Activated naive CD8-positive, alpha-beta T cell treated with anti-CD3 and anti-CD28 coated beads, Interleukin-2, amount 50 U/mL, for 16 hours (primary cell): ENCODE measurements around the gene RAB24.

Experiments
- DNase-seq: peaks from one replicate; pipeline ENCODE4 v3.0.0-alpha.2; 2020; ENCODE audit warnings: low read depth, low spot score

RAB24 gene

DNA sequence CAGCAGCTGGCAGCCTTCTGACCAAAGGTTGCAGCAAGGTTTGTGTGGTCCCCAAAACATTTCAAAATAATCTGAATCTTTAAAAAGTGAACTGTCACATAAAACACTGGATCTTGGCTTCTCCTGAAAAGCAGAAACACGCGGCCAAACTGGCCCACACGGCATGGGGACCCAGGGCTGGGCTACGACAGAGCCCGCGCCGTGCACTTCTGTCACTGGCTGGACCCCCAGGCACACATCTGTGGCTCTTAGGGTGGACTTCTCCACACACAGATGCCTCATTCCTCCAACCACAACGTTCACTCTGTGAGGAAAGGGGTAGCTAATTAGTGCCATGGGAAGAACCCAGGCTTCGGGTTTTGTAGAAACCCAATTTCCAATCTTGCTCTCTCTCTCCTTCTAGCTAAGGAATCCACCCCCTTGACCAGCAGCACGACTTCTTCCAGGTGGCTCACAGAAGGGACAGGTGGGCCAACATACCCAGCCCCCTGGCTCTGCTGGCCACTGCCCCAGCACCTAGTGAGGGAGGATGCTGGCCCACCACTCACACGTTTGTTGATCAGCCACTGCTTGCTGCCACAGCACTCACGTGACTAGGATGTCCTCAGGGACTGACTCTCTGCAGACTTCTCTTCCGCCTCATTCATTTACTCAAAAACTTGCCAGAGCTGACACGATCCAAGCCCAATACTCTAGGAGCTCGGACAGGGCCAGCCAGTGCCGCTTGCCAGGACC, 30.1 kb upstream of the RAB24 start:
- no peak for DNase-seq

DNA sequence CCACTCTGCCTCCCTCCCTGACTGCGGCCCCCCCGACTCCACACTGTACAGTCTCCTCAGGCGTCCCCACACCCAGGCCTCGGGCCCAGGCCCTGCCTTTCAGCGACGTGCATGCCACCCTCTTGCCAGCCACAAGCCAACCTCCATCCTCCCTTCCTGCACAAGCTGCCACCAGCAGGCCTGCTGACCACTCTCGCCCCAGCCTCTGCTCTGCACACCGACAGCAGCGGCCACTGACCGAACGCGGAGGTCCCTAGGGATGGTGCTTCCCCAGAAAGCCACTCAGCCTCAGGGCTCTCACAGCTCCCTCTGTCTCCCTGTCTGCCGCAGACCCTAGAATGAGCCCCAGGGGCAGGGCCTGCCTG, 29.4 kb upstream of the RAB24 start:
- no peak for DNase-seq

DNA sequence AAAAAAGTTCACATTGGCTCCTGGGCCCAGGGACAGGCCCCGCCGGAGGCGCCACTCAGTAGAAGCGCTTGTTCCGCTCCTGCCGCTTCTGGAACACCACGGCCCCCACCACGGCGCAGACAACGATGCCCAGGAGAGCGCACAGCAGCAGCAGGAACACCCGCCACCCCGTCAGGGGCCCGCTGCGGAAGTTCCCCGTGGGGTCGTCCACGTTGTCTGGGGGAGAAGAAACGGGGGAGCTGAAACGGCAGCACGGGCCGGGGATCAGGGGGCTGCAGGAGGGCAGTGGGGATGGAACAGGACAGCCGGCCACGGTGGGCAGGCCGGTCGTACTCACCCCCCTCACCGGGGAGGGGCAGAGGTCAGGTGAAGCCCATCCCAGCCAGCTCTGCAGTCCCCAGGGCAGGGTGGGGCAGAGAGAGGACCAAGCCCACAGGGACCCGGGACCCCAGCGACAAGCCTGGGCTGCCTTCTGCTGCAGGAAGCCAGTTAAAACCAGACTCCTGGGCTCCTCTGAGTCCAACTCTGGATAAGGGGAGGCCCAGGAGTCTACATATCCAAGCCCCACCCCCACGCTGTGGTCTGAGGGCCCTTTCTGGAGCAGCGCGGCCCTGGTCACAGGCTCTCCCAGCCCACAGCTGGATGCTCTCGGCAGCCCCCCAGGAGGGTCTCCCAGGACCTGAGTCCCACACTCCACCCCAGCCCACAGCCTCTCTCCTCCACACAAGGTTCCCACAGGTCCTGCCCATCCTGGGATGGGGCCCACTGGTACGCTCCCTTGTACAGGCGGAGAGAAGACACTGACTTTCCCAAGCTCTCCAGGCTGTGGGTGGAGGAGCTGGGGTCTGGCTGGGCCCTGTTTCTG, 28.7 kb upstream of the RAB24 start:
- no peak for DNase-seq

DNA sequence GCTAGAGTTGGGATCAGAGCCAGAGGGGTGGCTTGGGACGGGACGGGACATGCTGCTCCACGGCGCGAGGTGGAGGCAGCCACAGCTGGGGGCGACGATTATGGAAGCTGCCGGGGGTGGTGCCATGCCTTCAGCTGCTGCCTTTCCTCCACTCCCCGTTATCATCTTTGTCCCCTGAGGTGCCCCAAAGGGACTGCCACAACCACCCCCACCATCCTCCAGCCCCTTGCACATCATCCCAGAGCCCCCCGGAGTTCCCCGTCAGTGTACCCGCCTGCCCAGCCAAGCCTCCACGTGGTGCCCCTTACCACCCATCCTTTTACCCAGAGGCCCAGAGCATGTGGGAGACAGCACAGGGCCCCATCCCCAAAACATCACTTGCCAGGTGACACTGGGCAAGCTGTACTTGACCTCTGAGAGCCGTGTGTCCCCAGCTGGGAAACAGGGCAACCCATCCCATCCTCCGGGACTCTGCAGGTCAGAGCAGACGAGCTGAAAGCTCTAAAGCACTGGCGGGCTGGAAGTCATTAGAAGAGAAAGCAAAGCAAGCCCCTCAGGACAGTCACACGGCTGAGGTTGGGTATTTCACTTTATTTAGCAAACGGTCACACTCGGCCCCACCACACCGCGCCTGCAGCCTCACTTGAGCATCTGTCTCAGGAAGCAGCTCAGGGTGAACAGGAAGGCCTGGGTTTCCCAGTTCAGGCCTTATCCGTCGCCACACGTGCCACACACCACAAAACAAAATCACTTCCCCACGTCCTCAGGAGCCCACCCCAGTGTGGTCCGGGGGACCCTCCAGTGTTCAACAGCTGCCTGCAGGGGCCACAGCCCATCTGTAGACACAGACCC, 27.7 kb upstream of the RAB24 start:
- no peak for DNase-seq

DNA sequence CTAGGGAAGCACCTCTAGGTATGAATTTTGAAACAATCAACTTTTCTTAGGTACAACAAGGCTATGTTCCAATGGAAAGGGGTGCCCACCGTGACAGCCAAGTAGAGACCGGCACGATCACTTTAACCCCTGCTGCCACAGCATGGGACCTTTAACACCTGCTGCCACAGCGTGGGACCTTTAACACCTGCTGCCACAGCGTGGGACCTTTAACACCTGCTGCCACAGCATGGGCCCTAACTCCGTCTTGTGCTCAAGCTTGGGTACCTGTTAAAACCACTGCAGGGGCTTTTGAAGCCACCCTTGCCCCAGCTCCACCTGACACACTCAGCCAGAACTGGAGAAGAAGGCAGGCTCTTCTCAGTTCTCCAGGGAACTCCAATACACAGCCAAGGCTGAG, 26.4 kb upstream of the RAB24 start:
- DNase-seq = no peak

DNA sequence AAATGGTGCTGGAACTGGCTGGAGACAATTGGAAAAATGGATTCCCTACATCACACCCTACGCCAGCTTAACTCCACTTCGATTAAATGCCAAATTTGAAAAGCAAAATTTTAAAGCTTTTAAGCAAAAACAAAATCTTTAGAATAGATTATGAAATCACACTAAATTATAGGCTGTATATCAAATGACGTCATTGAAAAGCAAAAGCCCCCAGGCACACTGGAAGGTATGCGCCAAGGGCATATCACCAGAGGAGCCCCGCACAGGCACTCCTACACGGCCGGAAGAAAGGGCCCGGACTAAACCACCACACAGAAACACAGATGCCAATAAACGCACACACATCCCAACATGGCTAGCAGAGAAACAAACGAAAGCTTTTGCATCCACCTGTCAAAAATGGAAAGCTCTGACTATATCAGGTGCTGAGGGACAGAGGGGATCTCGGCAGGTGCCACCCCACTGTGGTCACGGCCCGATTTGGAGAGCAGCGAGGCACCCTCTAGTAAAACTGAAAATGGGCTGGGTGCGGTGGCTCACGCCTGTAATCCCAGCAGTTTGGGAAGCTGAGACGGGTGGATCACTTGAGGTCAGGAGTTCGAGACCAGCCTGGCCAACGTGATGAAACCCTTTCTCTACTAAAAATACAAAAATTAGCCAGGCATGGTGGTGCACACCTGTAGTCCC, 25.2 kb upstream of the RAB24 start:
- DNase-seq = no peak

DNA sequence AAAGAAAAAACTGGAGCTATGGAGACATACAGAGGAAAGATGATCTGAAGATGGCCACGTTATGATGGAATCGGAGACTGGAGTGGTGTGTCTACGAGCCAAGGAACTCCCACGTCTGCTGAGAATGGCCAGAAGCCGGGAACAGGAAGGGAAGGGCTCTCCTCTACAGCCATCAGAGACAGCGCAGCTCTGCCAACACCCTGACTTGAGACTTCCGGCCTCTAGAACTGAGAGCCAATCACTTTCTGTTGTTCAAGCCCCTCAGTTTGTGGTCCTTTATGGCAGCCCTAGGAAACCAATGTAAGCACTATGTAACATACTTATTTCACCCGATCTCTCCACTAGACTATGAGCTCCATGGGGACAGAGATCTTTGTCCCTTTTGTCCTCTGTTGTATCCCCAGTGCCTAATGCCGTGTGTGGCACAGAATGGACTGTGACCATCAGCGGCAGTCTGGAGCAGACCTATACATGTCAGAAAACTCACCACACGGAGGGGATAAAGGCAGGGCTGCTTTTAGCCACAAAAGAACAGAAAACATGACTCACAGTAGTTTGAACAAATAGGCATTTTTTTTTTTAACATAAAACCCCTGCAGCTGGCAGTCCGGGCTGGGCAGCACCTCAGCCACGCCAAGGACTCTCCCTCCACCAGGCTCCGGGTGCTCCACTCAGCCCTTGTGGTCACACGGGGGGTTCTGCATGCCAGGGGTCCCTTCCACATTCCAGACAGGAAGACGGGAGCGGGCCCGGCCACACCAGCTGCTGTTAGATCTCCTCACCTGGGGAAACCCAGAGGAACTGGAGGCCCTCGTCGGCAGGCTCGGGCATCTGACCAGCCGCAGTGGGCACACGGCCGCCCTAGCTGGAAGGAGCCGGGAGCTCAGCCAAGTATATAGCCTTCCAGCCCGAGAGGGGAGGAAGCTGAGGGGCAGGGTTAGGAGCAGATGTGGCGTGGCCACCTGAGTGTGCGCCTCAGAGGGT, 24.3 kb upstream of the RAB24 start:
- no peak for DNase-seq

DNA sequence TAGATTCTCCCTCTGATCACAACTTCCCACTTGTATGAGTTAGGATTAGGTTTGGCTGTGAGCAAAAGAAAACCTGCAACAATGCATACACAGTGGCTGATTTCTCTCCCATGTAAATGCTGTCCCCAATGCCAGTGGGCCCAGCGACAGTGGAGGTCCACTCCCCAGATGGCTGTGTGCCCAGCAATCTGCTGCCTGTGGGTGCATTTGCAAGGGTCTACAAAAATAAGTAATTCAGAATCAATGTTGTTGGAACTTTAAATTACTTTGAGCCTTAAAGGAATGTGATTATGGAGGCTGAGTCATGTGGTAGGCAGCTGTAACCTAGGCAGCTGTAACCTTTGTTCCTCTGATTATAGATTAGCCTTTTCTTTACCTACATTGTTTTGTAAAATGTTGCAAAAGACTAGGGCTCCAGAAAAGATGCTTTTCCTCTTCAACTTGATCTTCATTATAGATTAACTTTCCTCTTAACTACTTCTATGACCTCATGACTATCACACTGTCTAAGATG, 22.4 kb upstream of the RAB24 start:
- no peak for DNase-seq

DNA sequence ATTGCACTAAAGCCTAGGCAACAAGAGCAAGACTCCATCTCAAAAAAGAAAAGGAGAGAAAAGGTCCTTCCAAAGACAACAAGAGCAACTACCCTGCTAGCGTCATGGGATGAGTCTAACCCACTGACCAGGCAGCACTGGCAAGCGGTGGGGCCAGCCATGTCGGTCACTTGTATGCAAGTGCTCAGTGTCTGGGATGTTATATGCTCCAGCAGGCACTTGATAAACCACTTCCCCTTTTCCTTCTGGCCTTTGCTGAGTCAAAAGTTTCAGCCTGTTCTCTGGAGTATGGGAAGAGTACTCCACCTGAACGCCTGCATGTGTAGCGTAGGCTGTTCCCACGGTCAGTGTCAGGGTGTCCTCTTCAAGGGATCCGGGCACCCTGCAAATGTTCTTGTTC, 17.4 kb upstream of the RAB24 start:
- DNase-seq = no peak

DNA sequence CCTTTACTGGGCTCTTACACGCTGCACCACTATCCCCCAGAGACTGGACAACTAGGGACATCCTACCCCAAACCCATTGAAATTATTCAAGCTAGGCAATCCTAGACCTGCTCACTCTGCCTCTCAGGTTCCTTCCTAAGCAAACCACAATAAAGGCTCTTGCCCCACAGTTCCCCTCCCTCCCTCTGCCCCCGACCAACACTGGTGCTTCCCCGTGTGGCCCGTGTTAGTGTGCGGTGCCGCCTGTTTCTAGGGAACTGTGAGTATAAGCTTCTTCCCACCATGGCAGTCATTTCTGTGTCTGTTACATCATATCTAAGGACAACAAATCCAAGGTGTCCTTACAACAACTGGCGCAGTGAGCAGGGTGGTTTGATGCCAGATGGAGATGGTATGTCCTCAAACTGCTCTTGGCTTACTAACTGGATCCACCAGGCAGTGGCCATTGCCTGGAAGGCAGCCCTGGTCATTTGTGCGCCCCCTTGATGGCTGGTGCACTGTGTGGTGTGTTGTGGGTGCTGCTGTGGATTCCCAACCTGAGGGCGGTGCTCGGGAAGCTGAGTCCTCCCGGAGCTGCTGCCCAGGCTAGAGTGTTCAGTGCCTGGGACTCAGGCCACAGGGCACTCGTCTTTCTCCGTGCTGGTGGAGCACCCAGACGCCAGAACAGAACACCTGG, 16.5 kb upstream of the RAB24 start:
- DNase-seq = no peak

DNA sequence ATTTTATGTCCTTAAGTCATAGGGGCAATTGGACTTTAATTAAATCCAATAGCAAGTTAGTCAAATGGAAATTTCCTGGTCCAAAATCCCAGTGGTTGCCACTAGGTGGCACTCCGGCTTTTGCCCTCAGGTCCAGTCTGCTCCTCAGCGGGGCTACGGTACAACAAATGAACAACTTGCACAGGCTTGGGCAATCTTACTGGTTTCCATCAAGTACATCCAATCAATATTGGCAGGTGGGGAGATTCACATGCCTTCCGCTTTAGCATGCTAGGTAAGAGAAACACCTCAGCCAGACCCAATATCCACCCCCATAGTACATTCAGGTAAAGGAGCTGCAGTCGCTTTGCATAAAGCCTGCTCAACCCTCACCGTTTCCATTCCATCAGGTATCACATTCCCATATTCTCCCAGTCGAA, 14.4 kb upstream of the RAB24 start:
- DNase-seq = peak; percentile 47

DNA sequence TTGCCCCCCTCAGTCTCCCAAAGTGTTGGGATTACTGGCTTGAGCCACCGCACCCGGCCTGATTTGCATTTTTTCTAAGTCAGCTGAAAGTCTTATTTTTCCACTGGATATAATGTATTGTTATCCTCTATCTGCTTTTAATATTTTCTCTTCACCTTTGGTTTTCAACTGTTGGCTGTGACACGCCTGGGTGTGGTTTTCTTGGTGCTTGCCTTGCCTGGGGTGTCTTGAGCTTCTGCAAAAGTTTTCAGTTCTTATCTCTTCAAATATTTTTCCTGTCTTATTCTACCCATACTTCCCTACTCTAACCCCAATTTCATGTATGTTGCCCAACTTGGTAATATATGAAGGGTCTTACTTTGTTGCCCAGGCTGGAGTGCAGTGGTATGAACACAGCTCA, 12.5 kb upstream of the RAB24 start:
- no peak for DNase-seq

DNA sequence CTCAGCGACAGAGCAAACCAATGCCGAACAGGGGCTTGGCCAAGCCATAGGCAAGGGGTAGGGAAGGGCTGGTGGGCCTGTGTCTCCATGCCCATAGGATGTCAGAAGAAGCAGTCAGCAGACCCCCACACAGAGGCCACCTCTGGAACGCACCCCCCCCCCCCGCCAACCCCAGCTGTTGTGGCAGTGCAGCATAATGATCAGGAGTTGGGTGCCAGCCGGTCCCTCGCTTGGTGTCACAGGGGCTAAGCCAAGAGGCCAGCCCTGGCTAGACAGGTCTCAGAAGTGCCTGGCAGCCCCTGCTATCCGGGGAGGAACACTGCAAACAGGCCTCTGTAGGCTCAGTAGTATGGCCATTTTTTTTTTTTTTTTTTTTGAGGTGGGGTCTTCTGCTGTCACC, 11.9 kb upstream of the RAB24 start:
- DNase-seq = no peak

DNA sequence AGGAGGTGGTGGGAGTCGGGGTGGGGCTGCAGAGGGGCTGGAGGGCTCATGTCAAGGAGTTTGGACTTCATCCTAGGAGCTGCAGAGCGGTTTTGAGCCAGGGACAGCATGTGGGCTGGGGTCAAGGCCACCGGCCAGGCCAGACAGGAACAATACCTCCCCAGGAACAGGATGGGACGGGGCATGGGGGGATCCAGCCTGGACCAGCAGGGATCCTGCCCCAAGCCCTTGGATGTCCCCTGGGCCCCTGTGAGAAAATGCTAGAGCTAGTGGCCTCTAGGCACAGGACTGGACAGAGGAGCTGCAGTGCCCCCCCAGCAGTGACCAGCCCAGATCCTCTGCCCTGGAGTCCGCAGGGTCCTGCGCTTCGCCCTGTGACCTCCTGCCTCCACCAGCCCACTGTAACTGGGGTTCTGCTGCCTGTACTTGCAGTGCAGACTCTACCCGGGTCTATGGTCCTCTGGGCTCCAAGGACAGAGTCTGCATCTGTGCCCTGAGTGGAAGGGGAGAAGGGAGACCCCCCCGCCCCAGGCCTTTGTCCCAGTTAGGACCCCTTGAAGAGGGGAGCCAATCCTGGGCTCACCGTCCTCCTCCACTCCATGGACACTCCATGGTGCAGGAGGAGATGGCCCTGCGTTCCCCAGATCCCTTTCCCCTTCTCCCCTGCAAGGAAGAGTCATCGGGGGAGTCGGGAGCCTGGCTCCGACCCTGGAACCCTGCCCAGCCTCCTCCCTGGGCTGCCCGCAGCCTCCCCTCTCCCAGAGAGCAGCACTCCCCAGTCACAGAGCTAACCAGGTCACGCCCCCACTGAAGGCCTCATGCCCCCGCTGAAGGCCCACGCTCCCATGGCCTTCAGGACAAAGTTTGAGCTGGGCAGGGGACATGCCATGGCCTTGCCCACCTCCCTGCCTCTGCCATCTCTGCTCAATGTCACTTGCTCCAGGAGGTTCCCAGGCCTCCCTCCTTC, 11.1 kb upstream of the RAB24 start:
- no peak for DNase-seq

DNA sequence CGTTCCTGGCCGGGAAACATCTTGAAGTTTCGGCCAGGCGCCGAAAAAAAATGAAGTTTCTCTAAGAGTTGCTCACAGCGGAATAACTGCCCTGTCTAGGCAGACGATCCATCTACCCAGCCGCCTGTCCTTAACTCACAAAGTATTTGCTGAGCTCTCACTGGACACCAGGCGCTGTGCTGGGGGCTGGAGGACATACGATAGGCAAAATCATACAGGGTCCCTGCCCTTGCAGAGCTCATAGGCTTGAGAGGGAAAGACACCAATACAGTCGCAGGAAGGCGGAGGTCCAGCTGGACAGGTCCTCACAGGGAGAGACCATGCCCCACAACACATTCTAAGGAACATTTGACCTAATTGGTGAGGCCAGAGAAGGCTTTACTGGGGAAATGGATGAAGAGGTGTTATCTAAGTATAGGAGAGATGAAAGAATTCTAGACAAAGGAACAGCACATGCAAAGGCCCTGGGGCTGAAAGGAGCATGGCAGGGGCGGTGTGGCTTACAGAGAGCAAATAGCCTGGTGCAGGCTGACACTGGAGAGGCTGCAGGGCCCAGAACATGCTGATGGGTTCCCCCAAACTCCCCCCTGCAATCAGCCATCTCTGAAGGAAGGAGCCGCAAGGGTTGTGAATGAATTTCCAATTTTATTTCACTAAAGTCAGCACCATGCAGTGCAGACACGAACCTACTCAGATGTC, 10.2 kb upstream of the RAB24 start:
- no peak for DNase-seq

DNA sequence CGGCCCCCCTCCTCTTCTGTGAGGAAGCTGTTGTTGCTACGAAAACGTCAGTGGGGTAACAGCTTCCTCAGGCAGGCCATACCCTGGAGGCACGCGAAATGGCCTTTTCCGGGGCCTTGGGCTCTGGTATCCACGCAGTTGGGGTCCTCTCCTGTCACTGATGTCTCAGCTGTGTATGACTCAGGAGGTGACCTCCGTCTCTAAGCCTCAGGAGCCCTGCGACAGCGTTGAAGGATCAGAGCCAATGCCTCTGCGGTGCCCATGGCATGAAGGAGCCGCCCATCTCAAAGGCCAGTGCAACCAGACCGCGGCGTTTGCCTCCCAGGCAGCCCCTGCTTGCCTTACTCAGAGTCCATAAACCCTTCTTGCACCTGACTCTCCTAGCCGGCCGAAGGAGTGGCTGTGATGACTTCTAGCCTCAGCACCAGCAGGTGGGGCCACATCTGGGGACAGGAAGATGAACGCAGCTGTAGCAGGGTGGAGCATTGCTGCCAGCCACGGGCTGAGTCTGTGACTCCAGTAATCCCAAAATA, 9.2 kb upstream of the RAB24 start:
- DNase-seq = no peak
